AG09309 (cell line): Measurements from ENCODE around the gene KAZN.
A peak's percentile ranks its signal among the peaks of the same experiment; 100 is the strongest.

Source experiments
- DNase-seq: peaks from one replicate; pipeline ENCODE4 v3.0.0-alpha.2; 2010; ENCODE audit warnings: low read depth
- H3K4me3 ChIP-seq: 2 replicates; pipeline ENCODE4 v1.5.1; 2011; ENCODE audit warnings: mild to moderate bottlenecking, low read depth, low read length, moderate library complexity; ENCODE audit not compliant: control insufficient read depth
- CTCF ChIP-seq: IDR thresholded peaks from 2 replicates; pipeline ENCODE4 v1.5.1; 2011; ENCODE audit warnings: mild to moderate bottlenecking, low read depth, low read length, inconsistent platforms; ENCODE audit not compliant: insufficient read depth, control insufficient read depth; ENCODE audit errors: missing control alignments

The KAZN gene

GRCh38 chr1:15153184-15153841 is 554.8 kb downstream of the KAZN start, which contains the start of gene TMEM51:
TMEM51 (plus strand) TSS chr1:15153747; CDS start chr1:15215088, 61,341 bp downstream.
- TF ChIP-seq CTCF: no peak
- peak within 1 kb of the TSS; percentile 57 for H3K4me3 ChIP-seq
- DNase-seq: no peak

- peak; percentile 71 for TF ChIP-seq CTCF
- DNase-seq: no peak
- H3K4me3 ChIP-seq: peak overlapping the region; percentile 57
These were observed 555.5 kb downstream of the KAZN start for GRCh38 chr1:15153842-15154479.

DNA sequence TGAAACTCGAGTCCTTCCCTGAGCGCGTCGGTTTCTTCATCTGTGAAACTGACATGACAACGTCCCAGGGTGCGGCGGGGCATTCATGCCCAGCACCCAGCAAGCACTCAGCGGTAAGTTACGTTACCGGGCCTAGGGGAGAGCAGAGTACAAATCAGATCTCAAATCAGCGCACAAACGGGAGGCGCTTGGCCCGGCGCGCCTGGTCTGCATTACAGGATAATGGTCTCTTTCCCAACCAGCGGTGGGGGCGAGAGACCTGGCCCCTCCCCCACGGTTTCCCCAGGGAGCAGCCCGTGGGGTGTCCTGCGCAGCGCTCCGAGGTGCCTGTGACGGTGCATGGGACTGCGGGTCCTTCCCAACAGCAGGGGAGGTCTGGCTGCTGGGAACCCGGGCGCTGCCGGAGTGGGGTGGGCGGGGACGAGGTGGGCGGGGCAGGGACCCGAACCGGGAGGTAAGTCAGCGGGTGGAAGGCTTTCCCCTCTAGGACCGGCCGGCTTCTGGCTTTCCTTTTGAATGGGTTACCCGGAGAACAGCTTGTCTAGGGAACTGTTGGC is 556.1 kb downstream of the KAZN start:
- TF ChIP-seq CTCF: no peak
- no peak for DNase-seq
- peak overlapping the region; percentile 57 for H3K4me3 ChIP-seq

DNA sequence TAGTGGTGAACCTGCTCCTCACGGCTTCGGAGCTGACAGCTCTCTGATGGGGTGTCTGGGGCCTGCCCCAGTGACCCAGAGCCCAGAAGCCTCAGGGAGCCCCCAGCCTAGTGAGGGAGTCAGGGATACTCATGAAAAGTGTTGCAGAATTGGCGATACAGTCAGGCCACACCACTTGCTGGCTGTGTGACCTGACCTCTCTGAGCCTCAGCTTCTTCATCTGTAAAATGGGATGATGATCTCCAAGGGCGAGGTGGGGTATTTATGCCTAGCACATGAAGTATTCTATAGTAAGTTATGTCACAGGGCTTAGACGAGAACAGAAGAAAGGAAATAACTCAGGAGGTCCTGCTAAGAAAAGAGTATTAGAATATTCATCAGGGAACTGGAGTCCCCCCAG is 556.7 kb downstream of the KAZN start:
- no peak for DNase-seq
- no peak for TF ChIP-seq CTCF
- H3K4me3 ChIP-seq: no peak overlapping the region

GRCh38 chr1:15155888-15156741 is 557.6 kb downstream of the KAZN start:
- no peak for TF ChIP-seq CTCF
- DNase-seq: no peak
- no peak overlapping the region for H3K4me3 ChIP-seq

- H3K4me3 ChIP-seq: no peak overlapping the region
- TF ChIP-seq CTCF: no peak
- no peak for DNase-seq
These were observed 558.4 kb downstream of the KAZN start for GRCh38 chr1:15156807-15157380.
